OCI-LY7 (cell line): ENCODE results near the gene RARA. TPM values are rescaled to one million over a fixed set of nuclear protein-coding genes. Genes with fewer than 3 reads are reported as not detected.

Experiments used
- BruUV-seq: library from RNA; stranded (reverse); fragments of 400-500 nt; replicated peaks from 2 replicates; lab custom pipeline; 2021; lab: Mats Ljungman, UMichigan
- CTCF ChIA-PET: fragments of 300-600 bp; sonication (Branson Sonifier 250); formaldehyde crosslinking; loops from one replicate; lab custom pipeline; 2022; ENCODE audit warnings: antibody characterized with exemption; ENCODE audit not compliant: unreplicated experiment; lab: Charles Lee
- POLR2A ChIA-PET: fragments of 300-600 bp; sonication (Branson Sonifier 250); formaldehyde crosslinking; loops from one replicate; lab custom pipeline; 2022; ENCODE audit warnings: antibody characterized with exemption; lab: Charles Lee
- DNase-seq: peaks from one replicate; pipeline ENCODE4 v3.0.0-alpha.2; 2015; ENCODE audit warnings: low spot score
- H2AFZ ChIP-seq: fragments of 200-600 bp; sonication (generic), shearing (Covaris generic); 2 replicates; pipeline ENCODE4 v1.6.1; 2014; ENCODE audit warnings: mild to moderate bottlenecking, antibody characterized with exemption, low read length, moderate library complexity
- H3K27ac ChIP-seq: fragments of 200-600 bp; sonication (generic); 2 replicates; pipeline ENCODE4 v1.5.1; 2014; ENCODE audit warnings: mixed run types, low read depth, mild to moderate bottlenecking, moderate library complexity, low read length, inconsistent platforms; ENCODE audit not compliant: poor library complexity, severe bottlenecking
- H3K36me3 ChIP-seq: fragments of 200-600 bp; sonication (generic); 2 replicates; pipeline ENCODE4 v1.6.1; 2014; ENCODE audit warnings: mild to moderate bottlenecking, antibody characterized with exemption, low read length, moderate library complexity, mixed read lengths; ENCODE audit not compliant: insufficient read depth
- H3K4me1 ChIP-seq: fragments of 200-600 bp; sonication (generic); 2 replicates; pipeline ENCODE4 v1.5.1; 2014; ENCODE audit warnings: mild to moderate bottlenecking, low read length; ENCODE audit not compliant: insufficient read depth, poor library complexity, severe bottlenecking
- H3K4me2 ChIP-seq: fragments of 200-600 bp; sonication (generic); 2 replicates; pipeline ENCODE4 v1.6.1; 2014; ENCODE audit warnings: mild to moderate bottlenecking, low read length
- H3K4me3 ChIP-seq: fragments of 200-600 bp; sonication (generic); 2 replicates; pipeline ENCODE4 v1.5.1; 2014; ENCODE audit warnings: mild to moderate bottlenecking, low read depth, low read length; ENCODE audit not compliant: poor library complexity, severe bottlenecking
- H3K79me2 ChIP-seq: fragments of 200-600 bp; sonication (generic); 2 replicates; pipeline ENCODE4 v1.6.1; 2016; ENCODE audit warnings: low read depth, mild to moderate bottlenecking, low read length, moderate library complexity, mixed read lengths; ENCODE audit not compliant: insufficient read depth
- H3K9me2 ChIP-seq: fragments of 200-600 bp; sonication (generic); 2 replicates; pipeline ENCODE4 v1.6.1; 2016; ENCODE audit warnings: mild to moderate bottlenecking, low read length, mixed read lengths; ENCODE audit not compliant: insufficient read depth
- H3K9me3 ChIP-seq: fragments of 200-600 bp; sonication (generic); 2 replicates; pipeline ENCODE4 v1.6.1; 2014; ENCODE audit warnings: mild to moderate bottlenecking, mixed run types, low read length, mixed read lengths
- H4K20me1 ChIP-seq: fragments of 200-600 bp; sonication (generic); 2 replicates; pipeline ENCODE4 v1.6.1; 2014; ENCODE audit warnings: mild to moderate bottlenecking, antibody characterized with exemption, low read length, moderate library complexity, mixed read lengths; ENCODE audit not compliant: insufficient read depth
- CTCF ChIP-seq: fragments of 200-600 bp; sonication (generic); conservative IDR thresholded peaks from 2 replicates; pipeline ENCODE4 v1.5.1; 2014; ENCODE audit warnings: mild to moderate bottlenecking, antibody characterized with exemption, low read length, moderate library complexity, mixed read lengths
- EZH2phosphoT487 ChIP-seq: fragments of 200-600 bp; sonication (generic); IDR thresholded peaks from 2 replicates; pipeline ENCODE4 v1.6.1; 2018; ENCODE audit warnings: low read depth, borderline replicate concordance, mild to moderate bottlenecking, mixed run types, antibody characterized with exemption, low read length, moderate library complexity, mixed read lengths
- intact Hi-C: fragments of 100-400 bp; cut with micrococcal nuclease; formaldehyde crosslinking; loops from one replicate; pipeline ENCODE4 v1.10.0; 2022; ENCODE audit not compliant: unreplicated experiment
- total RNA-seq, 2 experiments: library from RNA; depleted of rRNA in 1 of 2; stranded (reverse); fragments of >200 nt in 1 of 2; shearing (Covaris generic) in 1 of 2; gene quantifications; 2 replicates each; pipeline ENCODE4 v1.2.3, GENCODE V29; 2014 to 2022

RARA gene
- total RNA-seq, 2 experiments from 2014 or later: 3.1 to 8.6 TPM

- no peak for DNase-seq
- CTCF ChIA-PET: no interaction called here
- intact Hi-C loops: no loop called here
- POLR2A ChIA-PET: interaction anchor here (0.7 to 2.9 kb wide), 5 partner anchors 11 to 112 kb away, joined by 3 to 13 read pairs (median 4); no protein-coding TSS in a partner anchor
- H3K9me2 ChIP-seq: no peaks in the 10 kb centered on the region
- H3K36me3 ChIP-seq: no peaks in the 10 kb centered on the region
- no peak for TF ChIP-seq CTCF
- no peak for TF ChIP-seq EZH2phosphoT487
- peaks cover 14% of the 10 kb centered on the region; the same call in 1 of the 2 replicates for H4K20me1 ChIP-seq
- peaks cover 53% of the 10 kb centered on the region for H3K4me1 ChIP-seq
- H3K9me3 ChIP-seq: no peaks in the 10 kb centered on the region
- no peak overlapping the region for H2AFZ ChIP-seq
- no peak overlapping the region for H3K4me3 ChIP-seq
- H3K79me2 ChIP-seq: no peaks in the 10 kb centered on the region
- no peak overlapping the region for H3K27ac ChIP-seq
- no peak overlapping the region for H3K4me2 ChIP-seq
- no TSS peak for BruUV-seq
Observed at GRCh38 chr17:40328386-40328766, 19.4 kb downstream of the RARA start.

DNA sequence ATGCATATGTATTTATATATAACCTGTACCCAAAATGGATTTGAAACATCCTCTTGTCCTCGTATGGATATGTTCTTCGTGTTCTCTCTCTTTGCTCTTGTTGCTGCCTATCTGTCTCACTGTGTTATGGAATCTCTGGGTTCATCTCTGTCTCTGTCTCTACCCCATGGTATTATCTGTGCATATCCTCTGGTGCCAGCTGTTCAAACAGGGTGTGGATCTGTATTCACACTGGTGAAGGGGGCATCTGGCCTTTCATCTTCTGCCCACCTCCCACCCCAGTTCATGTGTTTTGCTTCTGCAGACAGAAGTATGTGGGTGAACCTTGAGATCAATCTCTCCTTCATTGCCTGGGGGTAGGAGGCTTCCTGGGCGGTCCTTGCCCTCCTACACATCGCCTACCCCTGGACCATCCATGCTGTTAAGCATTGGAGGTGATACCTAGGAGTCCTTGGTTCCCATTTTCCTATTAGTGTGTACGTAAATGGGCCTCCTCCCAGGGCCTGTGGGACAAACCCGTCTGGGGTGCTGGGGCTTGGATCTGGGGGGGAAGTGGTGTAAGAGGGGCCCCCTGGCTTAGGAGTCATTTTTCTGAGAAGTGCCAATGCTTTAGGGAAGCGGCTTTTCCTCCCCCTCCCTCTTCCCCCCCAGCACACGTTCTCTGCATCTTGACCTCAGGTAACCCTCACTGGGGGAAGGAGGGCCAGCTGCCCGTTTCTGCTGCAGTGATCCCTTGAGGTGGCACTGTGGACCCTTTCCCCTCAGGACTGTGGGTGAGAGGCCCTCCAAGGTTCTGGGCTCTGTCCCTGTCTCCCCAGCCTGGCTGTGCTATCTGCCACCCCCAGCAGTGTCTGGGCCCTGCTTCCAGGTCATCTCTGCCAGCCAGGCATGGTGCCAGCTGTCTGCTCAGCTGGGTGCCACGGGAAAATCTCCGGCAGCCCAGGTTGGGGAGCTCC is 21.1 kb downstream of the RARA start:
- Histone ChIP-seq H3K79me2 (no peaks in the 10 kb centered on the region), H3K4me1 (peaks cover 37% of the 10 kb centered on the region), H4K20me1 (peaks cover 14% of the 10 kb centered on the region; the same call in 1 of the 2 replicates), H3K36me3 (no peaks in the 10 kb centered on the region), H3K4me2 (no peak overlapping the region), H3K9me3 (no peaks in the 10 kb centered on the region), H3K9me2 (no peaks in the 10 kb centered on the region), H3K4me3 (no peak overlapping the region), H3K27ac (no peak overlapping the region), H2AFZ (no peak overlapping the region)
- no peak for DNase-seq
- TF ChIP-seq EZH2phosphoT487: no peak
- TF ChIP-seq CTCF: no peak
- intact Hi-C loops: no loop called here
- ChIA-PET CTCF (no interaction called here), POLR2A (no interaction called here)
- no TSS peak for BruUV-seq
